SK-N-SH (cell line): ENCODE data around the gene PRKACB.

Experiments
- CTCF ChIP-seq: fragments of 200-600 bp; sonication (generic); IDR thresholded peaks from 2 replicates; pipeline ENCODE4 v1.6.1; 2017; ENCODE audit warnings: antibody characterized with exemption, mild to moderate bottlenecking, moderate library complexity
- IRF3 ChIP-seq: fragments of 150-350 bp; IDR thresholded peaks from 2 replicates; pipeline ENCODE4 v1.6.1; 2016; ENCODE audit warnings: mild to moderate bottlenecking, low read depth, low read length
- REST ChIP-seq: IDR thresholded peaks from 2 replicates; pipeline ENCODE4 v1.6.1; 2012; ENCODE audit warnings: mild to moderate bottlenecking, low read depth, low read length, moderate library complexity

- TF ChIP-seq CTCF: no peak
- no peak for TF ChIP-seq IRF3
- no peak for TF ChIP-seq REST
Observed at GRCh38 chr1:84202126-84202525, 58.1 kb downstream of the PRKACB start.
